Transverse colon (tissue), 4 donors: Measurements from ENCODE around the gene DOCK1. TPM values are rescaled to one million over a fixed set of nuclear protein-coding genes. Genes with fewer than 3 reads are reported as not detected.

ENCODE experiments used
- DNase-seq: peaks from one replicate; pipeline ENCODE4 v3.0.0-alpha.2; 2019
- H3K27ac ChIP-seq, 4 donors: fragments of 200-600 bp; sonication (generic); 2 replicates each; pipeline ENCODE4 v1.5.1; 2016 to 2018; ENCODE audit warnings: inconsistent platforms in 4 of 4
- H3K27me3 ChIP-seq: fragments of 200-600 bp; sonication (generic); 2 replicates; pipeline ENCODE4 v1.5.1; 2017; ENCODE audit warnings: inconsistent platforms
- H3K36me3 ChIP-seq, 4 donors: fragments of 200-600 bp; sonication (generic); 2 replicates each; pipeline ENCODE4 v1.5.1; 2017 to 2019; ENCODE audit warnings: inconsistent platforms in 4 of 4
- H3K4me1 ChIP-seq, 4 donors: fragments of 200-600 bp; sonication (generic); 2 replicates each; pipeline ENCODE4 v1.5.1; 2017 to 2020; ENCODE audit warnings: inconsistent platforms in 4 of 4
- H3K4me3 ChIP-seq, 4 donors: fragments of 200-600 bp; sonication (generic); 1 replicate in 1 of 4; 2 replicates in 3 of 4; pipeline versions ENCODE4 v1.5.1 to v1.6.1; 2017 to 2019; ENCODE audit warnings: inconsistent platforms in 4 of 4
- H3K9me3 ChIP-seq, 2 donors: fragments of 200-600 bp; sonication (generic); 2 replicates each; pipeline ENCODE4 v1.5.1; 2017 to 2019; ENCODE audit warnings: inconsistent platforms in 2 of 2
- EP300 ChIP-seq: sonication (generic); formaldehyde crosslinking; IDR thresholded peaks from one replicate; pipeline ENCODE4 v1.6.1; 2017; ENCODE audit warnings: antibody characterized with exemption, low read depth
- POLR2A ChIP-seq: fragments of 450-650 bp; IDR thresholded peaks from one replicate; pipeline ENCODE4 v1.6.1; 2016; ENCODE audit warnings: antibody characterized with exemption, mild to moderate bottlenecking, moderate library complexity
- POLR2AphosphoS5 ChIP-seq, 3 donors: sonication (generic); formaldehyde crosslinking; IDR thresholded peaks; one replicate each; pipeline ENCODE4 v1.6.1; 2016; ENCODE audit warnings: antibody characterized with exemption in 3 of 3
- WGBS, 2 donors: methylation state at CpG; one replicate each; pipeline ENCODE4 v1.1.5; 2018; ENCODE audit warnings: low coverage in 1 of 2; 5-methylcytosine and 5-hydroxymethylcytosine counted together
- in situ Hi-C, 4 donors: fragments of 200-750 bp; cut with MboI; loops; one replicate each; pipeline versions ENCODE4 v1.15.0 to v1.15.1; 2017; ENCODE audit warnings: low sequenced_read_pairs in 3 of 4, low pct_ligation_motif_present in 1 of 4, low pct_unique_long_range_greater_than_20kb in 1 of 4
- intact Hi-C: fragments of 100-400 bp; cut with DNase I; formaldehyde crosslinking; loops from one replicate; pipeline ENCODE4 v1.15.1; 2023; ENCODE audit warnings: low total_unique reads
- total RNA-seq, 4 donors: library from RNA; depleted of rRNA; stranded (reverse); fragments of >200 nt; gene quantifications; one replicate each; pipeline ENCODE4 v1.1.0, GENCODE V29; 2016
- TF ChIP-seq, protein P1 (sequence below), 5 experiments: fragments of 200-600 bp in 3 of 5; fragments of 450-650 bp in 2 of 5; sonication (generic) in 3 of 5; IDR thresholded peaks; 1 replicate in 2 of 5; 2 replicates in 3 of 5; pipeline ENCODE4 v1.5.1; 2016 to 2017; ENCODE audit warnings: antibody characterized with exemption in 5 of 5, inconsistent platforms in 3 of 5, mild to moderate bottlenecking in 2 of 5, moderate library complexity in 1 of 5

The DOCK1 gene
- total RNA-seq, 4 donors from 2014 or later = 75.1 to 200 (median 92.5) TPM

DNA sequence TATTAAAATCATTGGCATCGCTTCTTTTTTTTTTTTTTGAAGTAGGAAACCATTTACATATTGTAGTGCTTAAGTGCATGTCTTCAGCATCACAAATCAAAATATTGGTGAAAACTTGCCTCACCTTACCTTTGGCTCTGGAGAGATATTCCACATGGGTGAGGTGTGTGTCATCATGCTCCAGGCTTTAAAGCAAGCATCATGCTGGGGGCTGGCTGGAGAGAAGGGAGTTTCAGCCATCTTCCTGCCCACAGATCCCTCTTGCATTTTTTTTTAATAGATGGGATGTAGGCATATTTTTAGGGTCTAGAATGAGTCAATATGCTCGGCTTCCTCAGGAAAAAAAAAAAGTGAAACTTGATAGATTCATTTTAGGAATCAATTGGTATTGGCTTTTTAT, 293.5 kb downstream of the DOCK1 start:
- H3K4me1 ChIP-seq = peaks cover 0 to 15% (median 14%) of the 10 kb centered on the region in 4 donors
- H3K4me3 ChIP-seq = no peak overlapping the region
- H3K36me3 ChIP-seq = no peaks in the 10 kb centered on the region
- no peaks in the 10 kb centered on the region for H3K9me3 ChIP-seq
- H3K27me3 ChIP-seq = peaks cover 32% of the 10 kb centered on the region
- in situ Hi-C loops (no loop called here), intact Hi-C loops (no loop called here)
- H3K27ac ChIP-seq = no peak overlapping the region
- no peak for DNase-seq
- TF ChIP-seq POLR2A (no peak), EP300 (no peak), POLR2AphosphoS5 (IDR thresholded peaks at IDR 0.05) (no peak)
- TF ChIP-seq, protein P1, sequence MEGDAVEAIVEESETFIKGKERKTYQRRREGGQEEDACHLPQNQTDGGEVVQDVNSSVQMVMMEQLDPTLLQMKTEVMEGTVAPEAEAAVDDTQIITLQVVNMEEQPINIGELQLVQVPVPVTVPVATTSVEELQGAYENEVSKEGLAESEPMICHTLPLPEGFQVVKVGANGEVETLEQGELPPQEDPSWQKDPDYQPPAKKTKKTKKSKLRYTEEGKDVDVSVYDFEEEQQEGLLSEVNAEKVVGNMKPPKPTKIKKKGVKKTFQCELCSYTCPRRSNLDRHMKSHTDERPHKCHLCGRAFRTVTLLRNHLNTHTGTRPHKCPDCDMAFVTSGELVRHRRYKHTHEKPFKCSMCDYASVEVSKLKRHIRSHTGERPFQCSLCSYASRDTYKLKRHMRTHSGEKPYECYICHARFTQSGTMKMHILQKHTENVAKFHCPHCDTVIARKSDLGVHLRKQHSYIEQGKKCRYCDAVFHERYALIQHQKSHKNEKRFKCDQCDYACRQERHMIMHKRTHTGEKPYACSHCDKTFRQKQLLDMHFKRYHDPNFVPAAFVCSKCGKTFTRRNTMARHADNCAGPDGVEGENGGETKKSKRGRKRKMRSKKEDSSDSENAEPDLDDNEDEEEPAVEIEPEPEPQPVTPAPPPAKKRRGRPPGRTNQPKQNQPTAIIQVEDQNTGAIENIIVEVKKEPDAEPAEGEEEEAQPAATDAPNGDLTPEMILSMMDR (IDR thresholded peaks at IDR 0.05) = no peak
- WGBS, 2 donors = 85 to 86% methylated on average over 2 of the region's 2 CpGs

DNA sequence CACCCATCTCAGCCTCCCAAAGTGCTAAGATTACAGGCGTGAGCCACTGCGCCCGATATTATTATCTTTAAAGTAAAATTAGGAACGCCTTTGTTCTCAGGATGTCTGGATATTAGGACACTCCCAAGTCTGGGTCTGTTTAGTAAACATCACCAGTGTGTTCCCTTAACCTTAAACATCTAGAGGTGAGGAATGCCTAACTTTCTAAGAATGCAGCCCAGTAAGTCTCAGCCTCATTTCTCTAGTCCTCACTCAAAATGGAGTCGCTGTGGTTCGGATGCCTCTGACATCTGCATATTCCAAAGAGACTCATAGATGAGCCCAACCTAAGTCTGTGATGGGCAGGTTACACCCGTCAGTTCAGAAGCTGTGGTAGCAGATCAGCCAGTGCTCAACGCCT, 295.4 kb downstream of the DOCK1 start:
- peaks cover 0 to 7% (median 3%) of the 10 kb centered on the region in 4 donors for H3K4me1 ChIP-seq
- H3K9me3 ChIP-seq = no peaks in the 10 kb centered on the region
- no peaks in the 10 kb centered on the region for H3K36me3 ChIP-seq
- DNase-seq = no peak
- intact Hi-C loops = no loop called here
- no peak overlapping the region for H3K4me3 ChIP-seq
- H3K27me3 ChIP-seq = peaks cover 13% of the 10 kb centered on the region
- no peak for TF ChIP-seq EP300
- TF ChIP-seq POLR2AphosphoS5 (IDR thresholded peaks at IDR 0.05) = no peak
- TF ChIP-seq POLR2A = no peak
- TF ChIP-seq, protein P1 (IDR thresholded peaks at IDR 0.05) = no peak
- in situ Hi-C loops = no loop called here
- WGBS, 2 donors = 80 to 89% methylated on average over 1 to 8 of the region's 8 CpGs
- no peak overlapping the region for H3K27ac ChIP-seq

DNA sequence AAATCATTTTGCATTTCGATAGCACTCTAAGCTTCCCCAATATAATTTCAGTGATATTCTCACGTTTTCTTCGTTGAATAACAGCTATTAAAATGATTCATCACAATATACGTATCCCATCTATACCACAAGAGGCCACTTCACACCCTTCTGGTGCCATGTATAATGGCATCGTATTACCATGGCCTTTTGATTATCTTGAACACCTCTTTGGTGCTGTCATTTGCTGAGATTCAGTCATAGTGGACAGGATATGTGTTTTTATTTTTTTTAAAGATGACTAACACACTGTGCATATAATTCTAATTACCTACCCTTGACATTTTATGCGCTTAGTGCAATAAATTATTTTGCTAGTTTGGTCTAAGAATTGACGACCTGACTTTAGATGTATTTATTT, 297.8 kb downstream of the DOCK1 start:
- in situ Hi-C loops (no loop called here), intact Hi-C loops (no loop called here)
- no peaks in the 10 kb centered on the region for H3K27me3 ChIP-seq
- no peak overlapping the region for H3K27ac ChIP-seq
- H3K36me3 ChIP-seq = no peaks in the 10 kb centered on the region
- 87 to 90% methylated on average over 7 of the region's 7 CpGs for WGBS, 2 donors
- TF ChIP-seq EP300 = no peak
- TF ChIP-seq POLR2A = no peak
- no peak for TF ChIP-seq POLR2AphosphoS5 (IDR thresholded peaks at IDR 0.05)
- TF ChIP-seq, protein P1 (IDR thresholded peaks at IDR 0.05) = no peak
- no peak for DNase-seq
- H3K4me3 ChIP-seq = no peak overlapping the region
- H3K4me1 ChIP-seq = no peaks in the 10 kb centered on the region
- H3K9me3 ChIP-seq = no peaks in the 10 kb centered on the region

DNA sequence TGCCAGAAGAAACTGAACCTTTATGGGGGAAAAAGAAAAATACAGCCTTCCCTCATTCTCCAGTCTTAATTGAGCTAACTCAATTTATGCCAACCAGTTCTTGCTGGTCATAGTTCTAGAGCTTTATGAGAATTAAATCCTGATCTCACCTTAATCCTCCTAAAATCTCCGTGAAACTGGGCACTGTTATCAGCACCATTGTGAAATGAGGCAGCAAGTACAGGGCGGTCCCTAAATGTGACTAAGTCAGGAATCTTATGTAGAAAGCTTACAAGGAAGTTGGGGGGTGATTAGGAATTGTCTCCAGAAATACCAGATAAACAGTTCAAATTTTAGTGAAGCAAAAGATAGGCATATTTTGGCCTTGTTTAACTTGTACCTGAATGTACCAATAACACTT, 301.9 kb downstream of the DOCK1 start:
- Histone ChIP-seq H3K4me1 (no peaks in the 10 kb centered on the region), H3K36me3 (no peaks in the 10 kb centered on the region), H3K27ac (no peak overlapping the region), H3K4me3 (no peak overlapping the region), H3K27me3 (no peaks in the 10 kb centered on the region), H3K9me3 (no peaks in the 10 kb centered on the region)
- WGBS, 2 donors = 83 to 84% methylated on average over 2 of the region's 2 CpGs
- in situ Hi-C loops (no loop called here), intact Hi-C loops (no loop called here)
- no peak for DNase-seq
- TF ChIP-seq EP300 = no peak
- no peak for TF ChIP-seq POLR2AphosphoS5 (IDR thresholded peaks at IDR 0.05)
- TF ChIP-seq, protein P1 (IDR thresholded peaks at IDR 0.05) = no peak
- TF ChIP-seq POLR2A = no peak
